Erythroblast (primary cell): ENCODE results near the gene KRT77.

Source experiments
- GATA1 ChIP-seq: IDR thresholded peaks from 2 replicates; pipeline ENCODE4 v1.6.1; 2011; ENCODE audit warnings: low read depth, mild to moderate bottlenecking, control low read depth, low read length, moderate library complexity
- POLR2A ChIP-seq: IDR thresholded peaks from 2 replicates; pipeline ENCODE4 v1.6.1; 2011; ENCODE audit warnings: mild to moderate bottlenecking, low read length

DNA sequence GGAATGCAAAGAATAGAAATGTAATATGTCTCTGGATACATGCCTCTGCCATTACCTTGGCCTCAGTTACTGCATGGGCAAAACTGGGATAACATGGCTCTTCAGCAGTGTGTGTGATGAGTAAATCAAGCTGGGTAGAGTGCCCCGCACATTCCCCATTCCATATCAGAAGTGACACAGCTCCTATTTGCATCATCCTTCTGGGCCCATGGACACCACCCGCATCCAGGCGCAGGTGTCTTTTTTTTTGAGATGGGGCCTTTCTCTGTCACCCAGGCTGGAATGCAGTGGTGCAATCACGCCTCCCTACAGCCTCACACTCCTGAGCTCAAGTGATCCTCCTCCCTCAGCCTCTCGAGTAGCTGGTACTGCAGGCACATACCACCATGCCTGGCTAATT, 42.2 kb upstream of the KRT77 start:
- TF ChIP-seq POLR2A (no peak), GATA1 (no peak)
